Measurements from ENCODE around the gene RHCG.

RHCG gene

DNA sequence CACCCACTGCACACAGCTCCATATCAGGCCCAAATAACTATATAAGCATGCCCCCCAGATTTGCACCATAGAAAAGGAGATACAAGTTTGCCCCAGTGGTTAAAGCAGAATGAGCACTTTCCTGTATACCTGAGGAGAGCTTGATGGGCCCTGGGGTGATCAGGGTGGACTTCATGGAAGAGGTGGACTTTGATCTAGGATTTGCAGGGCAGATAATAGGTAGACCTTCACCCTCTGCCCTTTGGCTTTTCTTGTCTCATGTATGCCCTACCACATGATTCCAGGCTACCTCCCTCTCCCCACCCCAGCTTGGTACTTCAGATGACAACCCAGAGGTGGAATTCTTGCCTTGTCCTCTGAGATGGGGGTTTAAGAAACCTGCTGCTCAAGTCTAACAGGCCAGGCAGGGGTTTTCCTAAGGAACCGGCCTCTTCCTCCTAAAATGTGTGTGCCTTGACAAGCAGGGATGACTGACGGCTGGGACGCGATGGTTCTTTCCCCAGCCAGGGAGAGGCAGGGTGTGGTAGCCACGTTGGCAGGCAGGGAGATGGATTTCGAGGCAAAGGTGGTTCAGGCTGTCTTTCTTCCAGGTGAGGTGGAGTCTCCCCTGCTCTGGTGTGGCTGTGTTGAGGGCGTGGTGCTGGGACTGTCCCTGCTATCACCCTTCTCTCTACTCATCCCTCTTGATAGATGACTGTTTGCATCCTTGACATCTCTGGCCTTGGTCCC lies 6.6 kb upstream of the RHCG start:
- no peak for DNase-seq

GRCh38 chr15:89501646-89502045 lies 5.3 kb upstream of the RHCG start:
- DNase-seq, result no peak

DNA sequence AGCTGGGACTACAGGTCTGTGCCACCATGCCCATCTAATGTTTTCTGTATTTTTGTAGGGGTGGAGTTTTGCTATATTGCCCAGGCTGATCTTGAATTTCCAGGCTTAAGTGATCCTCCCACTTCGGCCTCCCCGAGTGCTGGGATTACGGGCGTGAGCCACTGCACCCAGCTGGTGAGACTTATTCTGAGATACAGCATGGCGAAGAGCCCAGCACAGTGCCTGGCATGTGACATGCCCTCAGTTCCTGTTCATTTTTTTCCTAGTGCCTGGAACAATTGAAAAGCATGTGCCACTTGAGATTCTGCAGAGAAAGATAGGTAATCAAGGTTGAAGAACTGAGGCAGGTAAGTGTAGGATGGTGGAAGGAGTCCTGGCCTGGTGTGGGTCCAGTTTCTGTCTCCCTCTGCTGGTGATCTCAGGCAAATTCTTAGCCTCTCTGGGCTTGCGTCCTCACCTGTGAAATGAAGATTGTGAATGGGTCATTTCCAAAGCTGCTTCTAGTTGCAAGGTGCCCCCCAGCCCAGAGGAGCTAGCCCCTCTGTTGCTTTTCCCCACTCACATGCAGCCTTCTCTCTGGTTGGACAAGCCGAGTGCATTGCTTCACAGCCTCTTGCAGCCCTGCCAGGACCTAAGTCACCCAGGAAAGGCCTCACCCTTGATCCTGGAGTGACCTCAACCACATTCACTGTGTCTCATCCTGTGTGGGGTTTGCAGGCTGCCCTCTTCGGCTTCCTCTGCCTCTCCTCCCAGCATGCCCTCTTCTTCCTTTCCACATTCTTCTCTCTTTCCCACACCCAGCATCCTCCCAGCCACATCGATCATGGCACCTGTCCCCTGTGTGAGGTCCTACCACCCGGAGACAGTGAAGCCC lies 4.3 kb upstream of the RHCG start:
- DNase-seq, result no peak

DNA sequence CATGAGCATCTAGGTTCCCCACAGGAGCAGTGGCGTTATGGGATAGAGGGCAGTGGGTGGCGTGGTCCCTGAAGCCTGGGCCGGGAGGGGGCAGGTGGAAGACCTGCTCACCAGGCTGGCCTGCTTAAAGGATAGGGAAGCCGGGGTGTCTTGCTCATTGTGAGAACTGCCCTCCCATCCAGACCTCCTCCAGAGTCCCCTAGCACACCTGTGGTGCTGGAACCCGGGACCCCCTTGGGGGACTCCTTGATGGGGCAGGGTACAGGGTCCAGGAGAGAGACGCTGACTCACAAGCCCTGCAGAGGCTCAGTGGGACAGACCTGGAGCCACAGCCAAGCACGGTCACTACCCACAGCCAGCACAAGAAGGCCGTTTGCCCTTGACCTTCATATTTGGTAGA lies 2.8 kb upstream of the RHCG start:
- DNase-seq, result no peak

DNA sequence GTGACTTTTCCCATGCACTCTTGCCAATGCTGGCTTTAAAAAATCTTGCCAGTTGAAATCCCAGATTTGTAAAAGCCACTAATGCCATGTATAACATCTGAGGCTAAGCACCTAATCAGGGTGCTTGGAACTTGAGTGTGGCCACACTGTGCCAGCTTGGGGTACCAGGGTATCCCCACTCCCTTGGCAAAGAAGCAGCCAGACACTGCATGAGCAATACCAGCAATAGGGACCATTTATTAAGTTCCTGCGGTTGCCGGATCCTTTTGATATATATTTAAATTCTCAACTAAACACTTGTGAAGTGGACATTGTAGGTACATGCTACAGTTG lies 2.2 kb upstream of the RHCG start:
- DNase-seq, result no peak

- DNase-seq, result no peak
Observed at GRCh38 chr15:89497231-89497630, 848 bp upstream of the RHCG start.

- DNase-seq, result no peak
Observed at GRCh38 chr15:89495638-89496145, 691 bp downstream of the RHCG start.

DNA sequence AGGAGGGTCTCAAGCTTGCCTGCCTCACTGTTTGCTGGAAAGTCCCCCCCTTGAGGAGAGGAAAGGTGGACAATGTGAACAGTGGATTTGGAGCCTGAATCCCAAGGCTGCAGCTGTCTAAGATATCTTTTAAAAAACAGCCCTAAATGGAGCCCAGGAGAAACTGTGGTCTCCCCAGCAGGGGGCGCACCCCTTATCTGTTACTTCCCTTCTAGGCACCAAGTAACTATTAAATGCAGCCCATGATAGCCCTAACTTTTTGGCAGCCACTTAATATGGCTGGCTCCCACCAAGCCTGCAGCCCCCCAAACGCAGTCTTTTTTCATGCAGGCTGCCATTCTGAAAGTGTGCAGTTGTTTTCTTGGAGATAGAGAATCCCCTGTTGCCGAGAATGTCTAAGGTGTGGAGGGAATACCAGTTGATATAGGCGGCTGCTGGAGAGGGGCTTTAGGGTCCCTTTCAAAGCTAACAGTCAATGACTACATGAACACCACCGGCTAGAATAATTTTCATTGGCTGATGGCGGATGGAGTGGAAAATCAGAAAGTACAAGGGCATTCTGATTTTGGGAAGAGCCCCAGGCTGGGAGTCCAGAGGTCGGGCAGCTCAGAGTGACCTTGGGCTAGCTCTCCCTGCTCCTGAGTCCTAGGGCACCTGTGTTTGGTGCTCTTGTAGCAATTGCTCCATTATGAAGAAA lies 1.3 kb downstream of the RHCG start:
- no peak for DNase-seq

DNA sequence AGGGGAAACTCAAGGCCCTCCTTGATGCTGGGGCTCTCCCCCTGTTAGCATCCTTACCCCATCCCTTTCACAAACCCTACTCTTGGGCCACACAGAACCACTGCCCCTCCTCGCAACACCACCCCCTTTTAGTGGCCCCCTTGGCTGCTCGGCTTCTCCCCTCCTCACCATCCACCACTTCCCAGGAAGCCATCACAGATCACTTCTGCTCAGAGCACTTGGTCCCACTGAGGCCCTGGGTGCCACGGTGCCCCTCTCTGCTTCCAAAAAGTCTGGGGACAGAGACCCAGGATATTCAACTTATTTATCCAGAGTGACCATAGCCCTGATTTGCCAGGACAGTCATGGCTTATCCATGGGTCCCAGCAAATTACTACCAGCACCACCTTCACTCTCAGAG lies 2.4 kb downstream of the RHCG start:
- DNase-seq, result no peak

DNA sequence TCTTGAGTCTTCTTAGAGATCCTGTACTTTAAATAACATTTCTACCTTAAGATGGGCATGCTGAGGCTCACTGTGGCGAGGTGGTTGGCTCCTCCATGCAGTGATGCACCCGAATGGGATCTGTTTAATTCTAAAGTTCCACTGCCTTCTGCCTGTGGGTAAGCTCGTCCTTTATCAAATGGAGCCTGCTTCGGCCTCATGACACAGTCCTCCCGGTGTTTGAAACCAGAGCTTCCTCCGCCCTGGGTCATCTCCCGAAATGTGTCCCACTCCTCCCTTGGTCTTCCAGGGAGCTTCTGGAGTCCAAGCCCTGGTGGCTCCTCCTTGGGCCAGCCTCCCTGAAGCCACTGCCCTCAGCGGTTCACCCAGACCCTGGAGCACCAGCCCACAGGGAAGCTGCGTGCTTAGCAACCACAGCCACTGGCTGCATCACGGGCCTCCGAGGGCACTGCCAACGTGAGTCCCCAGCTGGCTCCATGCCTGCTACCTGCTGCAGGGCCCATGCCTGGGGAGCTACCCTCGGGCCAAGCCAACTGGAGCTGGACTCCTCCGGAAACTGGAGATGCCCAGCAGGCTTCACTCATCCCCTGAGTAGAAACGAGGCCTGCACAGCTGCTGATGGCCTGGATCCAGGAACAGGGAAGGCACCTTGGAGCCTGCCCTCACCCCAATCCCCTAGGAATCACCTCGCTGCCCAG lies 3.3 kb downstream of the RHCG start:
- no peak for DNase-seq

DNA sequence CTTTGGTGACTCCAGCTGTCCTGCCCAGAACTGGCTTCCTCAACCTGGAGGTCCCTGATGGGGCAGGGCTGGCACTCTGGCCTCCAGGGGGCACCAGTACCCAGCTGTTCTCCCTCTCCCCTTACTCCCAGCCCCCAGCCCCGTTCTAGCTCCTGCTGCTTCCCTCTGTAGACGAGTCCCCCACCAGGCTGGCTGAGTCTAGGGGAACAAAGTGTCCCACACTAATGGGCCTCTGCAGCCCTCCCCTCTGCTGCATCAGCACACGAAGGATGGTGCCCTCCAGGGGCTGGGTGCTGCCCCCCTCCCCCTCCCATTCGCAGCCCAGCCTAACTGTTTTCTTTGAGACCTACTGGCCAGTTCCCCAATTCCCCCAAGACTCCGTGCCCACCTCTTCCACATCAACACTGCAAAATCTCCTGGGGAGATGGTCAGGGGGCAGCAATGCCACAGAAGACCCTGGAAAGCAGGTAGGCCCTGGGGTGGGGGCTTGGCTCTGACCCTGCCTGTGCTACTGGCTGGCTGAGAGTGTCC lies 4.2 kb downstream of the RHCG start:
- DNase-seq, result no peak

GRCh38 chr15:89490814-89491315 lies 5.5 kb downstream of the RHCG start:
- DNase-seq, result no peak

GRCh38 chr15:89490081-89490813 lies 6.1 kb downstream of the RHCG start:
- DNase-seq, result no peak

GRCh38 chr15:89489376-89489775 lies 7.0 kb downstream of the RHCG start:
- no peak for DNase-seq

GRCh38 chr15:89487791-89488190 lies 8.6 kb downstream of the RHCG start:
- no peak for DNase-seq

DNA sequence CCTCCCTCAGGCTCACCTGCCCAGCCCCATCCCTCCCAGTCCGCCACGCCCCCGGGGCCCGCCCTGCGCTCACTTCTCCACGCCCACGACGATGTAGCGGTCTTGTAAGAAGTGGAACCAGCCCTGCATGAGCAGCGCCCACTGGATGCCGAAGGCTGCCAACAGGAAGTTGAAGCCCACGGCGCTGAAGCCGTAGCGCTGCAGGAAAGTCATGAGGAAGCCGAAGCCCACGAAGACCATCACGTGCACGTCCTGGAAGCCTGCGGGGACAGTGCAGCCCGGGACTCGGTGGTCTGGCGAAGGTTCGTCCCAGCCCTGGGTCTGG lies 9.7 kb downstream of the RHCG start:
- no peak for DNase-seq

DNA sequence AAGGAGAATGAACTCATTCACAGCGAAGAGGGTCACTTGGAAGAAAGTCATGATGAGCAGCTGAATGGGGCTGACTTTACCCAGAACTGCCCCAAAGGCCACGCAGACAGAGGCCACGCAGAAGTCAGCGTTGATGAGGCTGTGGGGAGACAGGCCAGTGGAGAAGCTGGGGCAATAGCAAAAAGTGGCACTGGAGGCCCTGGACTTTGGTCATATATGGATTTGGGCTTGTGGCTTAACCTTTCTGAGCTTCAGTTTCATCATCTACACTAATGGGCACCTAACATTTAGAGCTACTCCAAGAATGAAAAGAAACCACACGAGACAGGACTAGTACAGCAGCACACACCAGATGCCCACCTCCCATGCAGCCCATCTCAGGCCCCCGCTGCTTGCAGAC lies 13.3 kb downstream of the RHCG start:
- no peak for DNase-seq

GRCh38 chr15:89482139-89482538 lies 14.2 kb downstream of the RHCG start:
- no peak for DNase-seq

DNA sequence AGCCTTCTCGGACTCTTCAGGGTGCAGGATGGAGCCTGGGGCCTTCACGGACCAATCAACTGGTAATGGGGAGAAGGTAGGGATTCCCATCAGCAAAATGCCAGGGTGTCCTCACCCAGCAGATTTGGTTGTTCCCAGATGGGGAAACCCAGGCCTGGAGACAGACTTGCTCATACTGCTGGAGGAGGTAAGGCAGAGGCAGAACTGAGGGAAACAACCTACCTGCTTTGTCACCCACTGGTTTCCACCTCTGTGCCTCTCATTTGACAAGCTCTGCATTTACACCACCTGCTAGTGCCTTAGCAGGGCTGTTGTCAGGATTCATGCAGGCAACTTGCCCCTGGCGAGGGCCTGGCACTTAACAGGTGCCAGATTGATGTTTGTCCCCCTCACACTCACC lies 15.9 kb downstream of the RHCG start:
- no peak for DNase-seq

- no peak for DNase-seq
Observed at GRCh38 chr15:89479173-89479572, 17.2 kb downstream of the RHCG start.

- DNase-seq, result no peak
Observed at GRCh38 chr15:89477411-89478242, 18.8 kb downstream of the RHCG start.

Data from GDM1 (cell line).